ENCODE data around the gene HECTD3.

DNA sequence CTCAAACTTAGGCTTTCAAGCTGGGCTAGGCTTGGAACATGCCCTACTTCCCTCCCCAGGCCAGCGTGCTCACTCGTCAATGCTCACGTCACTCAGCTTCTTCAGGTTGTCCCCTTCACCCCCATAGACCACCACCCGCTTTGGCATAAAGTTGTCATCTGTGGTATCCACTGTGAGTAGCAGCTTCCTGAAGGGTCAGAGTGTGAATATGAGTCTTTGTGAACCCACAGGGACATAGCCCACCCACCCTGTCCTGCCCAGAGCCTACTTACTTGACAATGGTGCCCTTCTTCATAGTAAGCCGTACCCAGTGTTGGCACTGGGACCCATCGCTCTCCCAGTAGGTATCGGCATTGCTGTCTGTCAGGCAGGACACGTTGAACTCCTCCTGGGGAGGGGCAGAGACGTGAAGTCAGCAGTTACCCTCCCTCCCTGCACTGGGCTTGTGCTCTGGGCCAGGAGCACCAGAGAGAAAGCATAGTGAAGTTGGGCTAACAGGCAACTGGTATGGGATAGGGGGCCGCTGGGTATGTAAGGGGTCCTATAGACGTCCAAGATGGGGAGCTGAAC, 1.7 kb downstream of the HECTD3 start:
- TF ChIP-seq, protein P1, sequence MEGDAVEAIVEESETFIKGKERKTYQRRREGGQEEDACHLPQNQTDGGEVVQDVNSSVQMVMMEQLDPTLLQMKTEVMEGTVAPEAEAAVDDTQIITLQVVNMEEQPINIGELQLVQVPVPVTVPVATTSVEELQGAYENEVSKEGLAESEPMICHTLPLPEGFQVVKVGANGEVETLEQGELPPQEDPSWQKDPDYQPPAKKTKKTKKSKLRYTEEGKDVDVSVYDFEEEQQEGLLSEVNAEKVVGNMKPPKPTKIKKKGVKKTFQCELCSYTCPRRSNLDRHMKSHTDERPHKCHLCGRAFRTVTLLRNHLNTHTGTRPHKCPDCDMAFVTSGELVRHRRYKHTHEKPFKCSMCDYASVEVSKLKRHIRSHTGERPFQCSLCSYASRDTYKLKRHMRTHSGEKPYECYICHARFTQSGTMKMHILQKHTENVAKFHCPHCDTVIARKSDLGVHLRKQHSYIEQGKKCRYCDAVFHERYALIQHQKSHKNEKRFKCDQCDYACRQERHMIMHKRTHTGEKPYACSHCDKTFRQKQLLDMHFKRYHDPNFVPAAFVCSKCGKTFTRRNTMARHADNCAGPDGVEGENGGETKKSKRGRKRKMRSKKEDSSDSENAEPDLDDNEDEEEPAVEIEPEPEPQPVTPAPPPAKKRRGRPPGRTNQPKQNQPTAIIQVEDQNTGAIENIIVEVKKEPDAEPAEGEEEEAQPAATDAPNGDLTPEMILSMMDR (IDR thresholded peaks at IDR 0.05): no peak
- TF ChIP-seq EP300 (IDR thresholded peaks at IDR 0.05): no peak
